Prostate gland (tissue), 2 donors: ENCODE data around the gene COA7. TPM values are rescaled to one million over a fixed set of nuclear protein-coding genes. Genes with fewer than 3 reads are reported as not detected.
"Not testable (repeated sequence)": the region's sequence is repeated elsewhere in the genome, so short reads cannot be mapped to it uniquely, and the experiment has no call there.

ENCODE experiments used
- DNase-seq: peaks from one replicate; pipeline ENCODE4 v3.0.0-alpha.2; 2019; ENCODE audit warnings: low spot score
- H3K27ac ChIP-seq, 2 donors: fragments of 200-600 bp; sonication (generic); 2 replicates each; pipeline ENCODE4 v1.5.1; 2017 to 2019
- H3K27me3 ChIP-seq: fragments of 200-600 bp; sonication (generic); replicated peaks from 2 replicates; pipeline ENCODE4 v1.5.1; 2019; ENCODE audit not compliant: insufficient read depth
- H3K36me3 ChIP-seq, 2 donors: fragments of 200-600 bp; sonication (generic); 1 replicate in 1 of 2; 2 replicates in 1 of 2; pipeline versions ENCODE4 v1.5.1 to v1.8.1; 2017 to 2019
- H3K4me1 ChIP-seq: fragments of 200-600 bp; sonication (generic); replicated peaks from 2 replicates; pipeline ENCODE4 v1.5.1; 2019
- H3K4me3 ChIP-seq, 2 donors: fragments of 200-600 bp; sonication (generic); 2 replicates each; pipeline ENCODE4 v1.5.1; 2017 to 2019
- H3K9me3 ChIP-seq: fragments of 200-600 bp; sonication (generic); 2 replicates; pipeline ENCODE4 v1.5.1; 2017
- CTCF ChIP-seq, 4 experiments: fragments of 200-600 bp in 2 of 4; fragments of 450-650 bp in 2 of 4; sonication (generic) in 2 of 4; IDR thresholded peaks; 1 replicate in 3 of 4; 2 replicates in 1 of 4; pipeline ENCODE4 v1.5.1; 2016 to 2019; ENCODE audit warnings: antibody characterized with exemption in 4 of 4, mild to moderate bottlenecking in 2 of 4, moderate library complexity in 2 of 4
- POLR2A ChIP-seq: fragments of 450-650 bp; IDR thresholded peaks from one replicate; pipeline ENCODE4 v1.6.1; 2016; ENCODE audit warnings: antibody characterized with exemption, mild to moderate bottlenecking
- POLR2AphosphoS5 ChIP-seq: sonication (generic); formaldehyde crosslinking; IDR thresholded peaks from one replicate; pipeline ENCODE4 v1.6.1; 2017; ENCODE audit warnings: antibody characterized with exemption
- WGBS: methylation state at CpG from one replicate; pipeline ENCODE4 v1.1.5; 2018; 5-methylcytosine and 5-hydroxymethylcytosine counted together
- intact Hi-C: fragments of 100-400 bp; cut with DNase I; formaldehyde crosslinking; loops from one replicate; pipeline ENCODE4 v1.14.2; 2022
- total RNA-seq, 2 donors: library from RNA; depleted of rRNA; stranded (reverse); fragments of >200 nt; gene quantifications; one replicate each; pipeline ENCODE4 v1.1.0, GENCODE V29; 2016

Gene COA7
- total RNA-seq, 2 donors from 2014 or later = 4.4 to 9.1 TPM

DNA sequence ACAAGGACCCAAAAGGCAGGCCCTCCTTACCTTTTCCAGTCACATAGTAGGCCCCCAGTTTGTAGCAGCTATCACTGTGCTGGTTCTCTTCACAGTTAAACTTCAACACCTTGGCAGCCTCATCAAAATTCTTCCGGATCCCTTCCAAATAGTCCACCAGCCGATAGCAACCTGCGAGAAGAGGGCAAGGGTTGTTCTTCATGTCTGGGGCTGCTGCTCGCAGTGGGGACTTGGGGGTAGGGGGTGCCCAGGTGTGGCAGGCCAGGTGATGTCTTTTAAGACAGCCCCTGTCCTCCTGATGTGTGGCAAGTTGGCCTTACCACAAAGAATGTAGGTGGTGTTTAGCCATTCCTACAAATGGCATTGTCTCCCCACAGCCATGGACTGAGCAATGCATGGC is 5.5 kb downstream of the COA7 start:
- TF ChIP-seq POLR2A (no peak), CTCF (IDR thresholded peaks at IDR 0.05) (no peak), POLR2AphosphoS5 (no peak)
- H3K4me3 ChIP-seq = no peak overlapping the region
- H3K9me3 ChIP-seq = no peaks in the 10 kb centered on the region
- peaks cover 0 to 3% of the 10 kb centered on the region in 2 donors for H3K36me3 ChIP-seq
- WGBS = 98% methylated on average over 4 of the region's 4 CpGs
- H3K4me1 ChIP-seq = no peaks in the 10 kb centered on the region
- intact Hi-C loops = no loop called here
- H3K27ac ChIP-seq = no peak overlapping the region
- H3K27me3 ChIP-seq = no peaks in the 10 kb centered on the region
- DNase-seq = no peak

DNA sequence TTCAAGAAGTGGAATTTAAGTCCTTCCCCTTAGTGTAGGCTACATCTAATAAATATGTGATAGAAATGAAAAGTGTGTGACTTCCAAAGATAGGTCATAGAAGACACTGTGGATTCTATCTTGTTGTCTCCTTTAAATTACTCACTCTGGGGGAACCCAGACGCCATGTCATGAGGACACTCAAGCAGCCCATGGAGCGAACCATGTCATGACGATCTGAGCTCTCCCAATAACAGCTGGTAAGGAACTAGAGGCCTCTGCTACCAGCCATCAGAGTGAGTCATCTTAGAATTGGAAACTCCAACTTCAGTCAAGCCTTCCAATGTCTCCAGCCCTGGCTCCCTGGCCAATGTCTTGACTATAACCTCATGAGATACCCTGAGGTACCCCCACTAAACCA is 6.3 kb downstream of the COA7 start:
- no peak for TF ChIP-seq POLR2AphosphoS5
- TF ChIP-seq CTCF (IDR thresholded peaks at IDR 0.05) = no peak
- TF ChIP-seq POLR2A = no peak
- no peak for DNase-seq
- H3K27me3 ChIP-seq = no peaks in the 10 kb centered on the region
- no peak overlapping the region for H3K27ac ChIP-seq
- H3K4me3 ChIP-seq = no peak overlapping the region
- H3K9me3 ChIP-seq = no peaks in the 10 kb centered on the region
- H3K4me1 ChIP-seq = no peaks in the 10 kb centered on the region
- intact Hi-C loops = no loop called here
- H3K36me3 ChIP-seq = peaks cover 0 to 3% of the 10 kb centered on the region in 2 donors
- 93% methylated on average over 3 of the region's 3 CpGs for WGBS

DNA sequence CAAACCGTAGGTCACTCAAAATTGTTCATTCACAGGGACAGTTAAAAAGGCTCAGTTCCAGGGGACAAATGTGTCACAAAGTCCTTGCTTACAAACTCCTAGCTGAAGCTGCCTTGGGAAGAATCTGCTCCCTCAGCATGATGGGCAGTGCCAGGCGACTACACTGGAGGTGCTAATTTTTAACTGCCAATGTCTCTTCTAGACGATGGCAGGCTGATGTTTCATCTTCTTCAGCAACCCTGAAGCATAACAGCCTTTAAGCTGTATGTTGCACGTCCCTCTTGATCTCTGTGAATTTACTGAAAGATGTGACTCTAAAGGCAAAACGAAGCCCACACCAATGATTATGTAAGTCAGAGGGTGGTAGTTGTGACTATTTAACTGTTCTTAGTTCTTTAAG is 11.3 kb downstream of the COA7 start:
- no peak for DNase-seq
- H3K4me1 ChIP-seq = no peaks in the 10 kb centered on the region
- no peak overlapping the region for H3K27ac ChIP-seq
- 96% methylated on average over 5 of the region's 5 CpGs for WGBS
- no peaks in the 10 kb centered on the region for H3K9me3 ChIP-seq
- TF ChIP-seq POLR2A (no peak), POLR2AphosphoS5 (no peak), CTCF (IDR thresholded peaks at IDR 0.05) (no peak)
- no peaks in the 10 kb centered on the region for H3K36me3 ChIP-seq
- no peaks in the 10 kb centered on the region for H3K27me3 ChIP-seq
- no peak overlapping the region for H3K4me3 ChIP-seq
- intact Hi-C loops = loop anchor here (5.0 to 10.0 kb wide), 3 partner anchors 282 to 562 kb away; partner anchors contain the start of genes CC2D1B, ORC1 and PRPF38A

DNA sequence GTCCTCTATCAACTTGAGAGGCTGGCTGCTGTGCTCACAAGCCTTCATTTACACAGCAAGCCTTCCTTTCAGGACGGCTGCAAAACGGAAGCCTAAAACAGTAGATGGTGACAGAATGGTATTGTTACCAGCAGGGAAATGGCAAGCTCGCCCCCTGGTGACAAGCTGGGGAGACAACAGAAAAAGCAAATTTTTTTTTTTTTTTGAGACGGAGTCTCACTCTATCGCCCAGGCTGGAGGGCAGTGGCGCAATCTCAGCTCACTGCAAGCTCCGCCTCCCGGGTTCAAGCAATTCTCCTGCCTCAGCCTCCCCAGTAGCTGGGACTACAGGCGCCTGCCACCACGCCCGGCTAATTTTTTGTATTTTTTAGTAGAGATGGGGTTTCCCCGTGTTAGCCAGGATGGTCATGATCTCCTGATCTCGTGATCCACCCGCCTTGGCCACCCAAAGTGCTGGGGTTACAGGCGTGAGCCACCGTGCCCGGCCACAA is 11.8 kb downstream of the COA7 start:
- intact Hi-C loops = loop anchor here (5.0 to 10.0 kb wide), 3 partner anchors 282 to 562 kb away; partner anchors contain the start of genes CC2D1B, ORC1 and PRPF38A
- H3K36me3 ChIP-seq = not testable (repeated sequence)
- 62% methylated on average over 17 of the region's 17 CpGs for WGBS

More for the DNA sequence above, 11.8 kb downstream of the COA7 start:
- DNase-seq = peak; percentile 55
- not testable (repeated sequence) for H3K4me1 ChIP-seq, H3K4me3 ChIP-seq, H3K27me3 ChIP-seq, H3K9me3 ChIP-seq, H3K27ac ChIP-seq
- TF ChIP-seq POLR2AphosphoS5 (peak; percentile 41), CTCF (IDR thresholded peaks at IDR 0.05) (peak; percentile 55 to 87 (median 74))
